GM10248 (cell line): ENCODE data around the gene GPR161.

Source experiments
- CTCF ChIA-PET: fragments of 300-600 bp; sonication (Branson Sonifier 250); formaldehyde crosslinking; extraction: SDS; loops from one replicate; lab custom pipeline; 2021; ENCODE audit warnings: antibody characterized with exemption; lab: Yijun Ruan, JAX
- POLR2A ChIA-PET: fragments of 350-650 bp; sonication (Branson Sonifier 250); formaldehyde crosslinking; extraction: SDS; loops from one replicate; lab custom pipeline; 2020; ENCODE audit warnings: antibody characterized with exemption; lab: Yijun Ruan, JAX
- DNase-seq: peaks from one replicate; pipeline ENCODE4 v3.0.0; 2012; ENCODE audit errors: extremely low spot score
- CTCF ChIP-seq: IDR thresholded peaks from 2 replicates; pipeline ENCODE4 v1.5.1; 2012; ENCODE audit warnings: mild to moderate bottlenecking, low read depth; ENCODE audit errors: extremely low read depth, missing control alignments, control extremely low read depth

GPR161 gene

GRCh38 chr1:168097921-168098528 is 38.7 kb downstream of the GPR161 start:
- no peak for DNase-seq
- POLR2A ChIA-PET: no interaction called here
- CTCF ChIA-PET: no interaction called here
- no peak for TF ChIP-seq CTCF

- TF ChIP-seq CTCF: no peak
- no peak for DNase-seq
- CTCF ChIA-PET: interaction anchor here (1.8 to 6.9 kb wide), 3 partner anchors 11 to 49 kb away, joined by 5 to 77 read pairs (median 15); no protein-coding TSS in a partner anchor
- POLR2A ChIA-PET: no interaction called here
Observed at GRCh38 chr1:168096296-168097165, 40.2 kb downstream of the GPR161 start.

GRCh38 chr1:168095476-168095875 is 41.3 kb downstream of the GPR161 start:
- ChIA-PET POLR2A (no interaction called here), CTCF (interaction anchor here (1.1 to 6.9 kb wide), 4 partner anchors 10 to 50 kb away, joined by 3 to 77 read pairs (median 10); no protein-coding TSS in a partner anchor)
- no peak for DNase-seq
- TF ChIP-seq CTCF: no peak

GRCh38 chr1:168093616-168094015 is 43.1 kb downstream of the GPR161 start:
- no peak for TF ChIP-seq CTCF
- CTCF ChIA-PET: interaction anchor here (1.4 to 6.9 kb wide), 3 partner anchors 8 to 13 kb away, joined by 4 to 77 read pairs (median 15); no protein-coding TSS in a partner anchor
- POLR2A ChIA-PET: no interaction called here
- no peak for DNase-seq

GRCh38 chr1:168092566-168093355 is 44.0 kb downstream of the GPR161 start:
- no peak for DNase-seq
- ChIA-PET CTCF (interaction anchor here (1.4 to 6.9 kb wide), 3 partner anchors 7 to 12 kb away, joined by 4 to 77 read pairs (median 15); no protein-coding TSS in a partner anchor), POLR2A (no interaction called here)
- TF ChIP-seq CTCF: peak; percentile 24
